HEK293T (cell line): ENCODE data around the gene STAT5B.
A peak's percentile ranks its signal among the peaks of the same experiment; 100 is the strongest.
"Not testable (repeated sequence)": the region's sequence is repeated elsewhere in the genome, so short reads cannot be mapped to it uniquely, and the experiment has no call there.

Experiments used
- CTCF ChIA-PET: fragments of 350-600 bp; formaldehyde crosslinking; extraction: SDS; loops from one replicate; lab custom pipeline; 2021; ENCODE audit warnings: antibody characterized with exemption, inconsistent platforms; lab: Yijun Ruan, JAX
- POLR2A ChIA-PET: fragments of 350-600 bp; formaldehyde crosslinking; extraction: SDS; loops from one replicate; lab custom pipeline; 2020; ENCODE audit warnings: antibody characterized with exemption, inconsistent platforms; lab: Yijun Ruan, JAX
- DNase-seq: peaks from one replicate; pipeline ENCODE4 v3.0.0; 2012; ENCODE audit warnings: mixed read lengths; ENCODE audit errors: extremely low spot score
- ARNT ChIP-seq: fragments of 450-650 bp; IDR thresholded peaks from 2 replicates; pipeline ENCODE4 v1.6.1; 2017; ENCODE audit warnings: mild to moderate bottlenecking
- BHLHE40 ChIP-seq: fragments of 450-650 bp; IDR thresholded peaks from 2 replicates; pipeline ENCODE4 v1.6.1; 2016; ENCODE audit warnings: mild to moderate bottlenecking, moderate library complexity, borderline replicate concordance
- CTBP1 ChIP-seq: fragments of 450-650 bp; IDR thresholded peaks from 2 replicates; pipeline ENCODE4 v1.6.1; 2016; ENCODE audit warnings: borderline replicate concordance
- ELF4 ChIP-seq: fragments of 450-650 bp; IDR thresholded peaks from 2 replicates; pipeline ENCODE4 v1.6.1; 2017; ENCODE audit warnings: antibody characterized with exemption
- FOXA1 ChIP-seq: fragments of 450-650 bp; IDR thresholded peaks from 2 replicates; pipeline ENCODE4 v1.6.1; 2016; ENCODE audit warnings: mild to moderate bottlenecking
- FOXK2 ChIP-seq: fragments of 450-650 bp; IDR thresholded peaks from 2 replicates; pipeline ENCODE4 v1.6.1; 2016; ENCODE audit warnings: mild to moderate bottlenecking
- FOXM1 ChIP-seq: fragments of 450-650 bp; IDR thresholded peaks from 2 replicates; pipeline ENCODE4 v1.6.1; 2017; ENCODE audit warnings: mild to moderate bottlenecking, borderline replicate concordance
- HDGF ChIP-seq: fragments of 450-650 bp; IDR thresholded peaks from 2 replicates; pipeline ENCODE4 v1.6.1; 2017; ENCODE audit warnings: antibody characterized with exemption, borderline replicate concordance
- L3MBTL2 ChIP-seq: fragments of 450-650 bp; conservative IDR thresholded peaks from 2 replicates; pipeline ENCODE4 v1.6.1; 2016; ENCODE audit warnings: mild to moderate bottlenecking
- LEF1 ChIP-seq: fragments of 450-650 bp; IDR thresholded peaks from 2 replicates; pipeline ENCODE4 v1.6.1; 2017; ENCODE audit warnings: mild to moderate bottlenecking, borderline replicate concordance
- NFRKB ChIP-seq: fragments of 450-650 bp; IDR thresholded peaks from 2 replicates; pipeline ENCODE4 v1.6.1; 2016; ENCODE audit warnings: mild to moderate bottlenecking, moderate library complexity
- PKNOX1 ChIP-seq: fragments of 450-650 bp; IDR thresholded peaks from 2 replicates; pipeline ENCODE4 v1.6.1; 2016
- SP1 ChIP-seq: fragments of 450-650 bp; IDR thresholded peaks from 2 replicates; pipeline ENCODE4 v1.6.1; 2017
- SUZ12 ChIP-seq: fragments of 450-650 bp; IDR thresholded peaks from 2 replicates; pipeline ENCODE4 v1.6.1; 2016; ENCODE audit warnings: mild to moderate bottlenecking
- TARDBP ChIP-seq: fragments of 450-650 bp; IDR thresholded peaks from 2 replicates; pipeline ENCODE4 v1.6.1; 2016
- ZNF384 ChIP-seq: fragments of 450-650 bp; IDR thresholded peaks from 2 replicates; pipeline ENCODE4 v1.6.1; 2016

STAT5B gene

GRCh38 chr17:42246515-42246914 lies 29.7 kb downstream of the STAT5B start:
- DNase-seq = no peak
- ChIA-PET POLR2A (no interaction called here), CTCF (no interaction called here)
- no peak for TF ChIP-seq FOXA1
- TF ChIP-seq CTBP1 = no peak
- no peak for TF ChIP-seq BHLHE40
- TF ChIP-seq SUZ12 = no peak
- TF ChIP-seq FOXM1 = no peak
- no peak for TF ChIP-seq LEF1
- no peak for TF ChIP-seq ARNT
- TF ChIP-seq L3MBTL2 = no peak
- no peak for TF ChIP-seq SP1
- TF ChIP-seq PKNOX1 = no peak
- TF ChIP-seq ZNF384 = no peak
- TF ChIP-seq NFRKB = no peak
- no peak for TF ChIP-seq FOXK2
- TF ChIP-seq ELF4 = no peak

- POLR2A ChIA-PET, DNase-seq, CTCF ChIA-PET: not testable (repeated sequence)
Measured at GRCh38 chr17:42245183-42245582, 31.0 kb downstream of the STAT5B start.

- ChIA-PET POLR2A (interaction anchor here (0.7 kb wide), 1 partner anchor 50 kb away, joined by 3 read pairs; the partner anchor contains the start of gene GHDC), CTCF (interaction anchor here (1.3 kb wide), 1 partner anchor 22 kb away, joined by 4 read pairs; no protein-coding TSS in a partner anchor)
- DNase-seq = not testable (repeated sequence)
Measured at GRCh38 chr17:42244116-42244515, 32.1 kb downstream of the STAT5B start.

GRCh38 chr17:42243493-42243982 lies 32.7 kb downstream of the STAT5B start:
- ChIA-PET POLR2A (interaction anchor here (0.7 kb wide), 1 partner anchor 49 kb away, joined by 3 read pairs; the partner anchor contains the start of gene GHDC), CTCF (interaction anchor here (1.3 kb wide), 1 partner anchor 22 kb away, joined by 4 read pairs; no protein-coding TSS in a partner anchor)

GRCh38 chr17:42241871-42242270 lies 34.3 kb downstream of the STAT5B start:
- DNase-seq = no peak
- CTCF ChIA-PET = no interaction called here
- POLR2A ChIA-PET = no interaction called here
- no peak for TF ChIP-seq BHLHE40
- no peak for TF ChIP-seq LEF1
- TF ChIP-seq SP1 = no peak
- TF ChIP-seq PKNOX1 = 0 out of 2 replicates have a peak, but pooled peaks have one; percentile 16

More at GRCh38 chr17:42243493-42243982, 32.7 kb downstream of the STAT5B start:
- TF ChIP-seq LEF1 (no peak), SP1 (no peak), FOXM1 (no peak), ELF4 (no peak), NFRKB (no peak), BHLHE40 (no peak), PKNOX1 (no peak), CTBP1 (no peak), HDGF (no peak), FOXA1 (no peak), L3MBTL2 (no peak), ZNF384 (no peak), SUZ12 (no peak), TARDBP (no peak), ARNT (no peak), FOXK2 (no peak)
- DNase-seq = no peak

GRCh38 chr17:42240863-42241262 lies 35.3 kb downstream of the STAT5B start:
- POLR2A ChIA-PET, DNase-seq: not testable (repeated sequence)
- CTCF ChIA-PET = interaction anchor here (0.6 to 0.7 kb wide), 2 partner anchors 9 to 73 kb away, joined by 4 to 10 read pairs; no protein-coding TSS in a partner anchor

GRCh38 chr17:42240201-42240600 lies 36.0 kb downstream of the STAT5B start:
- no peak for DNase-seq
- ChIA-PET POLR2A (no interaction called here), CTCF (no interaction called here)
- TF ChIP-seq FOXA1 (no peak), SP1 (no peak), PKNOX1 (no peak), FOXM1 (no peak), L3MBTL2 (no peak)

- DNase-seq, CTCF ChIA-PET, POLR2A ChIA-PET: not testable (repeated sequence)
Measured at GRCh38 chr17:42239576-42239975, 36.6 kb downstream of the STAT5B start.
